GM23248 (cell line): ENCODE measurements around the gene ISOC2.
"Not testable (repeated sequence)": the region's sequence is repeated elsewhere in the genome, so short reads cannot be mapped to it uniquely, and the experiment has no call there.

ENCODE experiments used
- EZH2 ChIP-seq: fragments of 200-600 bp; sonication (generic); IDR thresholded peaks from 2 replicates; pipeline ENCODE4 v1.6.1; 2018; ENCODE audit warnings: antibody characterized with exemption, mild to moderate bottlenecking; ENCODE audit not compliant: insufficient read depth, poor library complexity, severe bottlenecking
- EZH2phosphoT487 ChIP-seq: fragments of 200-600 bp; sonication (generic); IDR thresholded peaks from 2 replicates; pipeline ENCODE4 v1.6.1; 2018; ENCODE audit warnings: antibody characterized with exemption, moderate library complexity, mild to moderate bottlenecking, low read depth; ENCODE audit not compliant: insufficient read depth

- not testable (repeated sequence) for TF ChIP-seq EZH2phosphoT487, EZH2
Observed at GRCh38 chr19:55421281-55421680, 40.2 kb downstream of the ISOC2 start.
